Calu3 (cell line): Measurements from ENCODE around the gene DTYMK. TPM values are rescaled to one million over a fixed set of nuclear protein-coding genes. Genes with fewer than 3 reads are reported as not detected.

Experiments used
- Bru-seq: library from RNA; stranded (reverse); fragments of 400-500 nt; gene quantifications from one replicate; lab custom pipeline; 2021; lab: Mats Ljungman, UMichigan
- BruChase-seq, 2 experiments: library from RNA; stranded (reverse); fragments of 400-500 nt; gene quantifications; one replicate each; lab custom pipeline; 2021; lab: Mats Ljungman, UMichigan
- BruUV-seq: library from RNA; stranded (reverse); fragments of 400-500 nt; replicated peaks from 2 replicates; lab custom pipeline; 2021; lab: Mats Ljungman, UMichigan
- CTCF ChIA-PET: fragments of 300-600 bp; sonication (Branson Sonifier 250); formaldehyde crosslinking; loops from one replicate; lab custom pipeline; 2022; ENCODE audit warnings: antibody characterized with exemption; lab: Charles Lee
- DNase-seq: peaks from one replicate; pipeline ENCODE4 v3.0.0; 2022
- H3K27ac Mint-ChIP-seq: one replicate; pipeline ENCODE4 v1.8.0; 2022; ENCODE audit warnings: mixed read lengths; ENCODE audit not compliant: unreplicated experiment
- H3K27me3 Mint-ChIP-seq: one replicate; pipeline ENCODE4 v1.8.0; 2022; ENCODE audit warnings: mixed read lengths; ENCODE audit not compliant: unreplicated experiment
- H3K36me3 Mint-ChIP-seq: one replicate; pipeline ENCODE4 v1.8.0; 2022; ENCODE audit warnings: mild to moderate bottlenecking, moderate library complexity, mixed read lengths; ENCODE audit not compliant: insufficient read depth, unreplicated experiment
- H3K4me1 Mint-ChIP-seq: one replicate; pipeline ENCODE4 v1.8.0; 2022; ENCODE audit warnings: mild to moderate bottlenecking, low read depth, mixed read lengths; ENCODE audit not compliant: unreplicated experiment
- H3K4me3 Mint-ChIP-seq: one replicate; pipeline ENCODE4 v1.8.0; 2022; ENCODE audit warnings: mild to moderate bottlenecking, low read depth, moderate library complexity, mixed read lengths; ENCODE audit not compliant: unreplicated experiment
- H3K9me3 Mint-ChIP-seq: one replicate; pipeline ENCODE4 v1.8.0; 2022; ENCODE audit warnings: low read depth, mixed read lengths; ENCODE audit not compliant: unreplicated experiment
- intact Hi-C: fragments of 100-400 bp; cut with micrococcal nuclease; formaldehyde crosslinking; loops from one replicate; pipeline ENCODE4 v1.10.0; 2022; ENCODE audit not compliant: unreplicated experiment
- long read RNA-seq: library from polyadenylated mRNA; stranded (forward); transcript quantifications from one replicate; pipeline ENCODE4 v2.0.0, GENCODE V29; 2022
- total RNA-seq: library from RNA; stranded (reverse); gene quantifications from 2 replicates; pipeline ENCODE4 v1.2.3, GENCODE V29; 2022
- TF ChIP-seq, protein P1 (sequence below): fragments of 200-600 bp; IDR thresholded peaks from one replicate; pipeline ENCODE4 v1.8.0; 2022; ENCODE audit warnings: antibody characterized with exemption; ENCODE audit not compliant: unreplicated experiment

Gene DTYMK, protein sequence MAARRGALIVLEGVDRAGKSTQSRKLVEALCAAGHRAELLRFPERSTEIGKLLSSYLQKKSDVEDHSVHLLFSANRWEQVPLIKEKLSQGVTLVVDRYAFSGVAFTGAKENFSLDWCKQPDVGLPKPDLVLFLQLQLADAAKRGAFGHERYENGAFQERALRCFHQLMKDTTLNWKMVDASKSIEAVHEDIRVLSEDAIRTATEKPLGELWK
- total RNA-seq (67.6 and 80.7 TPM in 2 replicates), Bru-seq, nascent RNA (percentile 89 among the genes with signal in this experiment), BruChase-seq, experiment 1, labeled RNA remaining after a 6-hour chase (percentile 94 among the genes with signal in this experiment), BruChase-seq, experiment 2, labeled RNA remaining after a 2-hour chase (percentile 97 among the genes with signal in this experiment)
- long read RNA-seq, transcript DTYMK-202 (4 exons, 1,089 nt), result minor isoform, 12 of 167 reads
- long read RNA-seq, transcript DTYMK-206 (2 exons, 890 nt), result minor isoform, 9 of 167 reads
- long read RNA-seq, transcript DTYMK-201 (5 exons, 1,232 nt), result major isoform, 118 of 167 reads
- long read RNA-seq, partial matches to known transcripts, result 2 of 167 reads
- long read RNA-seq, other reads (novel, unspliced or antisense), result 26 of 167 reads

DNA sequence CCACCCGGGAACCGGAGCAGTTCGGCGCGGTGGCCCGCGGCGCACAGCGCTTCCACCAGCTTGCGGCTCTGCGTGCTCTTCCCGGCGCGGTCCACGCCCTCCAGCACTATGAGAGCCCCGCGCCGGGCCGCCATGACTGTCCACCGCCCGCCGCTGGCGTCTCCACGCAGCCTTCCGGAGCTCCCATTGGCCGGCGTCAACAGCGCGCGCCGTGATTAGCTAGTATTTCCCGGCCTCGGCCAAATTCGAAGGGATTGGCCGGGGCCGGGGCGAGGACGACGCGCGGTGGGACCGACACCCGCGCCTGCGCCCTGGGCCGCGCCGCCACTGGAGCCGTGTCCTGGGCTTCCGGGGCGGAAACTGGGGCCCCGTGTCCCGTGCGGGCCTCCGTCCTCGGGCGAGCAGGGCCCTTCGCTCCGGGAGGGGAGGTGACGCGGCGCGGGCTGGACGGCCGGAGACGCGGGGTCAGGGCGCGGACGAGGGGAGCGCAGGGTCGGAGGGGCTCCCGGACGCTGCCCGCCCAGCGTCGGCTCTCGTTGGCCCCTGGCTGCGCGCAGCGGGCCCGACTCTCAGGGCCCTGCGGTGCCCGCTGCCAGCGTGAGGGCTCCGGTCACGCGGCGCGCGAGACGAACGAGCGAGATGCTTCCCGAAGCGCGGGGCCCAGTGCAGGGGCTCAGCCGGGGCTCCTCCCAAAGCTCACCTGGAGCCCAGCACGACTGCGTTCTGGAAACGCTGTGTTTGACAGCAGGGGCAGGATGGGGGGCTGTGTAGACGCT lies at the start of gene DTYMK:
Gene DTYMK (minus strand): TSS at position 166 of the 776 bp plus-strand sequence. CDS start 32 bp downstream, at position 134.
- TF ChIP-seq, protein P1, sequence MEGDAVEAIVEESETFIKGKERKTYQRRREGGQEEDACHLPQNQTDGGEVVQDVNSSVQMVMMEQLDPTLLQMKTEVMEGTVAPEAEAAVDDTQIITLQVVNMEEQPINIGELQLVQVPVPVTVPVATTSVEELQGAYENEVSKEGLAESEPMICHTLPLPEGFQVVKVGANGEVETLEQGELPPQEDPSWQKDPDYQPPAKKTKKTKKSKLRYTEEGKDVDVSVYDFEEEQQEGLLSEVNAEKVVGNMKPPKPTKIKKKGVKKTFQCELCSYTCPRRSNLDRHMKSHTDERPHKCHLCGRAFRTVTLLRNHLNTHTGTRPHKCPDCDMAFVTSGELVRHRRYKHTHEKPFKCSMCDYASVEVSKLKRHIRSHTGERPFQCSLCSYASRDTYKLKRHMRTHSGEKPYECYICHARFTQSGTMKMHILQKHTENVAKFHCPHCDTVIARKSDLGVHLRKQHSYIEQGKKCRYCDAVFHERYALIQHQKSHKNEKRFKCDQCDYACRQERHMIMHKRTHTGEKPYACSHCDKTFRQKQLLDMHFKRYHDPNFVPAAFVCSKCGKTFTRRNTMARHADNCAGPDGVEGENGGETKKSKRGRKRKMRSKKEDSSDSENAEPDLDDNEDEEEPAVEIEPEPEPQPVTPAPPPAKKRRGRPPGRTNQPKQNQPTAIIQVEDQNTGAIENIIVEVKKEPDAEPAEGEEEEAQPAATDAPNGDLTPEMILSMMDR, result no peak
- intact Hi-C loops, result no loop called here
- no TSS peak for BruUV-seq
- no peaks in the 10 kb centered on the region for H3K4me1 Mint-ChIP-seq
- peaks cover 80% of the 10 kb centered on the region for H3K36me3 Mint-ChIP-seq
- no peaks in the 10 kb centered on the region for H3K27me3 Mint-ChIP-seq
- peak; percentile 98 for DNase-seq
- CTCF ChIA-PET, result interaction anchor here (0.6 to 0.7 kb wide), 2 partner anchors 22 to 23 kb away, joined by 3 to 5 read pairs; no protein-coding TSS in a partner anchor
- no peaks in the 10 kb centered on the region for H3K9me3 Mint-ChIP-seq
- H3K27ac Mint-ChIP-seq, result peak within 1 kb of the TSS; percentile 92
- H3K4me3 Mint-ChIP-seq, result peak within 1 kb of the TSS; percentile 93

DNA sequence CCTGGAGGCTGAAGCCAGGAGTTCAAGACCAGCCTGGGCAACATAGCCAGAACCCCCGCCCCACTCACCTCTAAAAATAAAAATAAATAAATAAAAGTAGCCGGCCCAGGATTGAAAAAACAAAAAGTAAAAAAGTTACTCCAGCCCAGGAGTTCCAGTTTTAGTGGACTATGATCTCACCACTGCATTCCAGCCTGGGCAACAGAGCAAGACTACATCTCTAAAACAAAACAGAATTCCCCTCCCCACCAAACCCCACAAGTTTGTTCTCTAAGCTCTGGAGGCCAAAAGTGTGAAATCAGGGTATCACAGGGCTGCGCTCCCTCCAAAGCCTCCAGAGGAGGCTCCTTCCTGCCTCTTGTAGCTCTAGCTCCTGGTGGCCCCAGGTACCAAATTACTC lies 49.5 kb upstream of the DTYMK start:
- Mint-ChIP-seq H3K4me1 (peaks cover 8% of the 10 kb centered on the region), H3K4me3 (peak overlapping the region; percentile 70), H3K36me3 (peaks cover 40% of the 10 kb centered on the region), H3K9me3 (no peaks in the 10 kb centered on the region), H3K27me3 (no peaks in the 10 kb centered on the region), H3K27ac (no peak overlapping the region)
- intact Hi-C loops, result no loop called here
- TF ChIP-seq, protein P1, result no peak
- CTCF ChIA-PET, result no interaction called here
- TSS peak; percentile 41 for BruUV-seq
- DNase-seq, result no peak

DNA sequence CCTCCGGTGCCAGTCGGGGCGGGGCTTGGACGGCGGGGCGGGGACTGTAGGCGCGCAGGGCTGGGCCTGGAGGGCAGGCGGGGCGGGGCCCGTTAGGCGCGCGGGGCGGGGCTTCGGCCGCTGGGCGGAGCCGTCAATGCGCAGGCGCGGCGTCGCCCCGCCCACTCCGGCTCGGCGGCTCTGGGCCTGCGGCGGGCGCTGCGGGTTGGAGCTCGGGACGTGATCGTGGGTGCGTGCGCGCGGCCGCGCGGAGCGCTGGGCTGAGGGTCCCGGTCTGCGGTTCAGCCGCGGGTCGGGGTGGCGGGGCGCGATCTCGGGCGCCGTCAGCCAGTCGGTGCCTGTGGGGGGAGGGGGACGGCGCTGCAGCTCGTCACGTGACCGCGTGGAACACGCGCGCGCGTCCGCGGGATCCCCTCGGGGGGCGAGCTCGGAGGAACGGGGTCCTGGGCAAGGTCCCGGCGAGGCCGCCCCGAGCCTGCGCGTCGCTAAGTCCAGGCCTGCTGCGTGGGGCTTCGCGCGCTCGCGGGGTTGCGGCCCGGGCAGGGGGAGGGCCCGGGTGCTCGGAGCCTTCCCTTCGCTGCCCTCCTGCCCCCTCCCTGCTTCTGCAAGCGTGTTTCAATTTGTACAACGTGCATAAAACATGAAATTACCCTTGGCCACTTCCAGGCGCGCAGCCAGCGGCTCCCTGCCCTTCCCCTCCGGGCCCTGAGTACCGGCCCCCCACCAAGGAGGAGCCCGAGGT lies 48.0 kb upstream of the DTYMK start, which contains the start of gene D2HGDH:
Gene D2HGDH (plus strand): TSS at position 164 of the 742 bp plus-strand sequence. CDS start 595 bp downstream, outside the sequence.
- TF ChIP-seq, protein P1, result no peak
- no TSS peak for BruUV-seq
- peaks cover 8% of the 10 kb centered on the region for H3K4me1 Mint-ChIP-seq

DNA sequence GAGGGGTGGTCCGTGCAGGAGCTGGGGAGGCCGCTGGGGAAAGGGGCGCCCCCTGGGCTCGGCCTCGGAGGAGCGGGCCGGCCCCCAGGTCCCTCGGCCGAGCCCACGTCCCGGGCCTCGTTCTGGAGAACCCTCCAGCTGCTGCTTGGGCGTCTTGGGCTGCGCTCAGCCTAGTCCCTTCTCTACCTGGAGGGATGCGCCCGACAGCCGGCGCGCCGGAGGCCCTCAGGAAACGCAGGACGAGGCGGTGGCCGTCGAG lies 47.5 kb upstream of the DTYMK start:
- H3K4me3 Mint-ChIP-seq, result peak overlapping the region; percentile 70
- intact Hi-C loops, result no loop called here

More for the DNA sequence above, 48.0 kb upstream of the DTYMK start, which contains the start of gene D2HGDH:
- DNase-seq, result peak; percentile 96
- Mint-ChIP-seq H3K36me3 (peaks cover 40% of the 10 kb centered on the region), H3K9me3 (no peaks in the 10 kb centered on the region), H3K27me3 (no peaks in the 10 kb centered on the region), H3K27ac (peak within 1 kb of the TSS; percentile 42), H3K4me3 (peak within 1 kb of the TSS; percentile 70)
- CTCF ChIA-PET, result interaction anchor here (0.7 kb wide), 1 partner anchor 743 kb away, joined by 4 read pairs; no protein-coding TSS in a partner anchor
- intact Hi-C loops, result no loop called here

More for the DNA sequence above, 47.5 kb upstream of the DTYMK start:
- TF ChIP-seq, protein P1, result no peak
- H3K27me3 Mint-ChIP-seq, result no peaks in the 10 kb centered on the region
- peaks cover 40% of the 10 kb centered on the region for H3K36me3 Mint-ChIP-seq
- CTCF ChIA-PET, result interaction anchor here (0.7 kb wide), 1 partner anchor 742 kb away, joined by 4 read pairs; no protein-coding TSS in a partner anchor
- H3K9me3 Mint-ChIP-seq, result no peaks in the 10 kb centered on the region
- H3K27ac Mint-ChIP-seq, result peak overlapping the region; percentile 36
- no TSS peak for BruUV-seq
- no peak for DNase-seq
- peaks cover 8% of the 10 kb centered on the region for H3K4me1 Mint-ChIP-seq
